ENCODE measurements around the gene CDH12. TPM values are rescaled to one million over a fixed set of nuclear protein-coding genes. Genes with fewer than 3 reads are reported as not detected.

Gene CDH12
- total RNA-seq, 1 donor from 2014 or later: 23.5 TPM

GRCh38 chr5:22056601-22057000 lies 796.5 kb downstream of the CDH12 start:
- H3K4me3 Mint-ChIP-seq (ENCODE audit: unreplicated experiment): no peak overlapping the region
- no peak for TF ChIP-seq CTCF (IDR thresholded peaks at IDR 0.05; ENCODE audit: partially characterized antibody, unreplicated experiment)
- DNase-seq: no peak
- H3K4me1 Mint-ChIP-seq (ENCODE audit: low read depth, unreplicated experiment): peaks cover 17% of the 10 kb centered on the region
- H3K27me3 Mint-ChIP-seq (ENCODE audit: unreplicated experiment): no peaks in the 10 kb centered on the region
- no peaks in the 10 kb centered on the region for H3K36me3 Mint-ChIP-seq (ENCODE audit: unreplicated experiment)
- no peaks in the 10 kb centered on the region for H3K9me3 Mint-ChIP-seq (ENCODE audit: unreplicated experiment)
- no peak overlapping the region for H3K27ac Mint-ChIP-seq (ENCODE audit: unreplicated experiment)

GRCh38 chr5:22053195-22053594 lies 799.9 kb downstream of the CDH12 start:
- no peaks in the 10 kb centered on the region for H3K9me3 Mint-ChIP-seq (ENCODE audit: unreplicated experiment)
- no peak overlapping the region for H3K27ac Mint-ChIP-seq (ENCODE audit: unreplicated experiment)
- no peak for TF ChIP-seq CTCF (IDR thresholded peaks at IDR 0.05; ENCODE audit: partially characterized antibody, unreplicated experiment)
- DNase-seq: no peak
- H3K27me3 Mint-ChIP-seq (ENCODE audit: unreplicated experiment): no peaks in the 10 kb centered on the region
- no peak overlapping the region for H3K4me3 Mint-ChIP-seq (ENCODE audit: unreplicated experiment)
- peaks cover 25% of the 10 kb centered on the region for H3K4me1 Mint-ChIP-seq (ENCODE audit: low read depth, unreplicated experiment)
- H3K36me3 Mint-ChIP-seq (ENCODE audit: unreplicated experiment): no peaks in the 10 kb centered on the region

- no peak for TF ChIP-seq CTCF (IDR thresholded peaks at IDR 0.05; ENCODE audit: partially characterized antibody, unreplicated experiment)
- Mint-ChIP-seq H3K36me3 (ENCODE audit: unreplicated experiment) (no peaks in the 10 kb centered on the region), H3K9me3 (ENCODE audit: unreplicated experiment) (no peaks in the 10 kb centered on the region), H3K27me3 (ENCODE audit: unreplicated experiment) (no peaks in the 10 kb centered on the region), H3K4me1 (ENCODE audit: low read depth, unreplicated experiment) (peaks cover 25% of the 10 kb centered on the region), H3K4me3 (ENCODE audit: unreplicated experiment) (no peak overlapping the region), H3K27ac (ENCODE audit: unreplicated experiment) (no peak overlapping the region)
- no peak for DNase-seq
Measured at GRCh38 chr5:22051881-22052280, 801.3 kb downstream of the CDH12 start.

GRCh38 chr5:22050931-22051330 lies 802.2 kb downstream of the CDH12 start:
- no peak for DNase-seq
- Mint-ChIP-seq H3K36me3 (ENCODE audit: unreplicated experiment) (no peaks in the 10 kb centered on the region), H3K4me3 (ENCODE audit: unreplicated experiment) (peak overlapping the region; percentile 47), H3K9me3 (ENCODE audit: unreplicated experiment) (no peaks in the 10 kb centered on the region), H3K4me1 (ENCODE audit: low read depth, unreplicated experiment) (peaks cover 25% of the 10 kb centered on the region), H3K27ac (ENCODE audit: unreplicated experiment) (peak overlapping the region; percentile 41), H3K27me3 (ENCODE audit: unreplicated experiment) (no peaks in the 10 kb centered on the region)
- no peak for TF ChIP-seq CTCF (IDR thresholded peaks at IDR 0.05; ENCODE audit: partially characterized antibody, unreplicated experiment)

GRCh38 chr5:22044229-22044628 lies 808.9 kb downstream of the CDH12 start:
- no peak overlapping the region for H3K4me3 Mint-ChIP-seq (ENCODE audit: unreplicated experiment)
- TF ChIP-seq CTCF (IDR thresholded peaks at IDR 0.05; ENCODE audit: partially characterized antibody, unreplicated experiment): no peak
- H3K27me3 Mint-ChIP-seq (ENCODE audit: unreplicated experiment): no peaks in the 10 kb centered on the region
- no peak overlapping the region for H3K27ac Mint-ChIP-seq (ENCODE audit: unreplicated experiment)
- DNase-seq: no peak
- H3K9me3 Mint-ChIP-seq (ENCODE audit: unreplicated experiment): peaks cover 2% of the 10 kb centered on the region
- no peaks in the 10 kb centered on the region for H3K4me1 Mint-ChIP-seq (ENCODE audit: low read depth, unreplicated experiment)
- peaks cover 7% of the 10 kb centered on the region for H3K36me3 Mint-ChIP-seq (ENCODE audit: unreplicated experiment)
